ENCODE data around the gene CHRNA1.

Gene CHRNA1

DNA sequence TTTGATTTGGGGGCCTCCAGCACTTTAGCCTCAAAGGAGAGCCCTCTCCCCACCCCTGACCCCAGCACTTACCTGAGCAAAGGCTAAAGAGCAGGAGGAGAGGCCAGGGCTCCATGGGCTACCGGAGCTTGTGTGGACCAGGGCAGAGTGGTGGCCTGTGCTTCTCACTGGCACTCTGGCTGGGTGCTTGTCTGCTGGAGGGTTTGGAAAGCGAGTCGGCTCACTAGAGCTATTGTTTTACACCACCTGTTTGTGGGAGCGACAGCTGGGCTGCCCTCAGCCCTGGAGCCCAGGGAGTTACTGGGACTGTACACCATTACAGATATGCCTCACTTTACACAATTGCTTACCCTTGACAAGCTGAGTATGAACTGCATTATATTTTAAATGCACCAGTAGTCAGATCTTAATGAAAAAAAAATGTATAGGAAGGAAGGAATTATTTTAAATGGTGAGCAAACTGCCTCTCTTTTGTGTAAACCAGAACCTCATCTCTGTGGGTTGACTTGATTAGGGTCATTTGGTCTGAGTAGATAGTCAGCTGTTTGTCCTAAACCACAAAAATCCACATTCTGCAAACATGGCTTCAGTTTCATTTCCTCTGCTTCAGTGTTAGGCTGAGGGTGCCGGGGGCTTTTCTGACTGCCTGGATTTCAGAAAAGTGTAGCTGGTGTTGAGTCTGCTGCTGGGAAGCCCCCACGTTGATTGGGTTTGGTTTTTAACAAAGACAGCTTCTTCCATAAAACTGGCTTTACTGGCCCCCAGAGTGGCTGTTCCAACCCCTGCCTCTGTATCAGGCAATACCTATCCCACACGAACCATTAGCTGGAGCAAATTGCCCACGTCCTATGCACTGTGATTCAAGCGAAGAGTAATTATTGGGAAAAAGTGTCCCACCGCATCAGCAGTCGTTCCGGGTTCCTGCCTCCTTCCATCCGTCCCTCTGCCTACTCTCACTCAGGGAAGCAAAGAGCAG, at the start of gene CHRNA1:
TSS of gene CHRNA1 (minus strand) at position 193 of the 976 bp plus-strand sequence. CDS start at position 115, 78 bp downstream.
- FAIRE-seq, result no peak

DNA sequence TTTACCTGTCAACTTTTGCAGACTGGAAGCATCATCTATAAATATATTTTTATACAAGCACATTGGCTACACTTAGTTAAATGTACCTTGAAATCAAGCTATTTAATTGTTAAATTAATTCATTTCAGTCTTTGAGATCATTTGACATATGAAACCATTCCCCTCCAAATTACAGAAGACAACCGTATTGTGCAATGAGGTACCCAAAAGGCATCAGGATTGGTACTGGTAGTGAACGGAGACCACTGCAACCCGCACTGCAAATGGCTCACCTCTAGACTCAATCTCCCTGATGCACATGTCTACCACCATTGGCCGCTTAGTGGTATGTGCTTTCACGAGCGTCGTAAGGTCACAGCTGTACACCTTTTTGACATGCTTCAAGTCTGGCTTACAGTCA, 47.8 kb upstream of the CHRNA1 start:
- FAIRE-seq, result no peak

DNA sequence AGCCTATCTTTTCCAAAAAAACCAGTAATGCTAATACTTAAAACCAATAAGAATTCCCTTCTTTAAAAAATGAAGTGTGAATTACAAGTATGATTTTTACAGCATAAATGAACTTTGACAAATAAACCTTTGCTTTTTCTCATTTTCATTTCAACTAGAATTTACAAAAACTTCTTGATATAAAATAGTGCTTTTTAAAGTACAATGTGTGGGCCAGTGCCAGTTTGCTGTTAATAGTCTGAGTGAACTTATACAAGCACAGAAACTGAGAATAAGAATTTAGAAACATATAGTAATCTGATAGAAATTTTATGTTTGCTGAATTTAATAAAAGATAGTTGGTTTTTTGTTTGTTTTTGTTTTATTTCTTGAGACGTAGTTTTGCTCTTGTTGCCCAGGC, 43.7 kb upstream of the CHRNA1 start:
- FAIRE-seq, result no peak

DNA sequence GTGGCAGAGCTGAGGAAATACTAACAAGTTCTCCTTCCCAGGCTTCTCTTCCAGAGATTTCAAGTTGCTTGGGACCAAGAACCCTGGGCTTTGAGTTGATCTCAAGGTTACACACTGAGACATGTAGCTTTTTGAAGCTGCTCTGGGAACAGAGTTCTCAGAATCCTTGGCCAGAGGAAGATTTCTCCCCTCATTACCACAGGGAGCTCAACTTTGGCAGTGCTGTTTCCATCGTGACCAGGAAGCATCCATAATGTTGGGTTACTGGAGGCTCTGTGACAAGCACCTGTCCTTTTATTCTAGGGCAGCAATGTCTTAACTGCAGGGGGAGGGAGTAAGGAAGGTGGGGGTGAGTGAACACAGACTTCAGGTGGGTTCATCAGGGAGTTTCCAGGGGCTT, 41.5 kb upstream of the CHRNA1 start:
- no peak for FAIRE-seq

DNA sequence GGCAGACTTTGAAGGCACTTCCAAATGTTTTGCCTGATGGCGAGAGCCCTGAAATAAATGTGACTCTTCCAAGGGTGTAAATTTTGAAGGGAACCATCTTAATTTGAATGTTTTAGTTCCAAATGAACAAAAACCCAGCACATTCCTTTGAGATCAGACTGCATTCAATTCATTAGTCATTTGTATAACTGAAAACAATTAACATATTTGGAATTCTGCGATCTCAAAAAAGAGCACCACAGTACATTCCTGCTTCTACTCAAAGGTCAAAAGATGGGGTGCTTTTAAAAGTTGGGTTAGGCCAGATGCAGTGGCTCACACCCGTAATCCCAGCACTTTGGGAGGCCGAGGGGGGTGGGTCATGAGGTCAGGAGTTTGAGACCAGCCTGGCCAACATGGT, 38.2 kb upstream of the CHRNA1 start:
- no peak for FAIRE-seq

DNA sequence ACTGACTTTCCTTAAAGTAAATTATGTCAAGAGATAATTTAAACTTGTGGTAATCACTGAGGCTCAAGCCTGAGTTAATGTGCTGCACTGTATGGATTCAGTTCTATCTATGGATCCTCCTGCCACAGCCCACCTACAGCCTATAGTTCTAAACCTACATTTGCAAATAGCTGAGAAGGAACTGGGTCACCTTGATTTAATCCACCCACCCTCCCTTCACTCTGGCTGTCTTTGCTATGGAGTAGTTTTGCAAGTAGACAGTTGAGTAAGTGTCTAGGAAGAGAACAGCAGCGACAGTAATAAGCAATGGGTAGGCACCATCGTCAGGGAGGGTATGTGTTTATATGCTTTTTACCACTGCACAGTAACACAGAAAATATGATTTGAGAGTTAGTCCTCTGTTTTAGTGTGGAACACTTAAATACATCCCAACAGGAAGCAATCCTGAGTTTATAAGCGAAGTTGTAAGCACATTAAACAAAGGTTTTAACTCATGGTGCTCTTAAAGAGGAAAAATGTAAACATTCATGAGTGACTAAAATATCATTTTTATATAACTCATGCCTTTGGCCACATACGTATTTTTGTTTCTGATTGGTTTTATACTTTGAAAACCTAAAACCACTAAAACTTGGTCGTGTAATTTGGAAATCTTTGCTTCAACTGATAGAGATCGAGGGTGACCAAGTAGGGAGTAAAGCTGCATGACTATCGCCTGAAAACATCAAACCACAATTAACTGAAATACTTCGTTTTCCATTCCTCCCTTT, 36.3 kb upstream of the CHRNA1 start:
- FAIRE-seq, result no peak

DNA sequence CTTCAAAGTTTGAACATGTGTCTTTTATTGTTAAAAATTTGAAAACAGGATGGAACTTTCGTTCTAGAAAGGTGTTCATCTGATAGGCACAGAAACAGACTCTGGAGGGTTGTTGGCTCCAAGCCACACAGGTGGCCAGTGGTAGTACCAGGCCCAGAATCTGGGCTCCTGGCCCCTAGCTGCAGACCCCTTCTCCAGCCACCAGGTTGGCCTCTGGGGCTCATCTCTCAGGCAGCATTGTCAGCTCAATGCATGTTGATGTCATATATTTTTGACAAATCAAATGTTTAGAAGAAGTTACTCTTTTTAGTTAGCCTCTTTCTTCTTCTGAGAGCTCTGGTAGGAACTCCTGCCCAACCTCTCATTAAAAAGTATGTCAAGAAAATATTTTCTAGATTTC, 34.5 kb upstream of the CHRNA1 start:
- no peak for FAIRE-seq

DNA sequence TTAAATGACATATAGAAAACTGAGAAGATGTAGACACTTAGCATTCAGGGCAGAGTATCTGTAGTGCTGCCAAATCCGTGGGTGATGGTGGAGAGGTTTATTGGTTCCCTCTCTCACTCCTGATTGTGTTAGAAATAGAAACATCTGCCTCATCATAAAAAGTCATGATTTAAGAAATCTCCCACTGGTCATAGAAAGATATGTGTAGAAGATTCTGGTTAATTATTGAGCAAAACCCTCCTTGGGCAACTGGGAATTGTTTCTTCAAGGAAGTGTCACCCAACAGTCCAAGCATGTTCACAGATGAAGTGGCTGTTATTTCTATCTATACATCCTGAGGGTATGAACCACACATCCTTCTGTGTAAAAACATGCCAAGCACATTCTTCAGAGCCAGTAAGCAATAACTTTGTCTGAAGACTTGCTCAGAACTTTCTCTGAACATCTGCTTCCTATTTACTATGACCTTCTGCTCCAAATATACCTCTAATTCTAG, 33.6 kb upstream of the CHRNA1 start:
- FAIRE-seq, result no peak

DNA sequence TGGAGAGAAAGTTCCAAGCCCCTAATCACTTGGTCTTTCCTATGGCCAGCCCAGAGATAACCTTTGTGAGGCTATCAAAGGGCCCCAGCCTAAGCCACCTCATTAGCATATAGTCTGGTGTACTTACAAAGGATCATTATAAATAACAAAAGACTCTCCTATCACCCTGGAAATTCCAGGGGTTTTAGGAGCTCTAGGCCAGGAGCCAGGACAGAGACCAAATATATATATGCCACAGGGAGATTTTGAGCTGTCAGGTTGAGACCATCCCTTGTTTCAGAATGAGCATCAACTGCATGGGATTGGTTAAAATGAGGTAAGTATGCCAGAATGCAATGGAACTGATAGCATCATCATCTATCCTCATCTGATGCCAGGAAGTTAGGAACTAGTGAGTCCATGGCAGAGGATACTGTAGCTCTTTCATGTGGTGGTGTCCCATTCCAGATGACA, 32.1 kb upstream of the CHRNA1 start:
- no peak for FAIRE-seq

DNA sequence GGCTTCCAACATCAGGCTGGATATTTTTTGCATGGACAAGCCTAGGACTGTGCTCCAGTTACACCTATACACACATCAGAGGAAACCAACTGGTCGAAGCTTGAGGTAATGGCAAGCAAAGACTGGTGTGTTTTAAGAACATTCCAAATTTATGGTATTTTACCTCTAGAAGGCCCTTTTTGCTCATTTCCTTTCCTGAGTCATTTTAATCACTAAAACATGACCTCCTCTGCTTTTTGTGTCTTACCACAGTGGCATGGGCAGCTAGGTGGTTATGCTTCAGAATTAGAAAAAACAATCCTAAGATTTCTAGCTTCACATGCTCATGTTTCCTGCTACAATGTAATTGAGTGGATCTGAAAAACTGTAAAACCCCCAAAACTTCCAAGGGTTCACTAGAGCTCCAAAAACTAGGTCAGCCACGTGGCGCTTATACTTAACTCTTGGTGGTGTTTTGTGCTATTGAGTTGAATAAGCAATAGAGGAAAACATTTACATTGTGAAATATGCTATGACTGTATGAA, 30.6 kb upstream of the CHRNA1 start:
- FAIRE-seq, result no peak

DNA sequence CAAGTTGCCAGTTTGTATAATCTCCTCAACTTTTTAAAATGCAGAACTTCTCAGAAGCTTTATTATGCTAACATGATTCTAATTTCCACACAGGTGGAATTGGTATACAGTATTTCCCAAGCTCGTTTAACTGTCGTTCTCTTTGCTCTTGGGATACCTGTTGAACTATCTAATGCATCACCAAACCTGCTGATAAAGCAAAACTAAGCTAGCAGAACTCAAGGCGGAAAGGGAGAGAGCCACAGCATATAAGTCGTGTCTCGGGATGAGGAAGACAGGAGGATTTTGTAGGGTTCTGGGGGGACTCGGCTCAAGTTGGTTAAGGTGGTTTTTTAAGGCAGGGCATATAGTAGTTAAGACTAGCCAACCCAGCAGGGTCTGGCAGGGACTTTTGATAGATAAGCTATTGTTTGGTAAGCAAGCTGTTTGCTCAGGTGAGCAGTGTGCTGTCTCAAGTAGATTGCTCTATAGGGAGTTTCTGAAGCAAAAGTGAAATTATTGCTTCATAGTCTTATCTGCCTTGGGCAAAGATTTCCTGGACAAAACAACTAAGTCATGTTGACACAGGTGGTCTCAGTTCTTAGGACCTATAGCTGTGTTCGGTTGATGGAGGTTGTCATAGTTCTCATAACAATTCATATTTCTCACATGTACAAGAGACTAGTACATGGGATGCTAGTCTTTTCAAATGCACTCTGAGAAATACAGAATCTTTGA, 28.2 kb upstream of the CHRNA1 start:
- FAIRE-seq, result no peak

DNA sequence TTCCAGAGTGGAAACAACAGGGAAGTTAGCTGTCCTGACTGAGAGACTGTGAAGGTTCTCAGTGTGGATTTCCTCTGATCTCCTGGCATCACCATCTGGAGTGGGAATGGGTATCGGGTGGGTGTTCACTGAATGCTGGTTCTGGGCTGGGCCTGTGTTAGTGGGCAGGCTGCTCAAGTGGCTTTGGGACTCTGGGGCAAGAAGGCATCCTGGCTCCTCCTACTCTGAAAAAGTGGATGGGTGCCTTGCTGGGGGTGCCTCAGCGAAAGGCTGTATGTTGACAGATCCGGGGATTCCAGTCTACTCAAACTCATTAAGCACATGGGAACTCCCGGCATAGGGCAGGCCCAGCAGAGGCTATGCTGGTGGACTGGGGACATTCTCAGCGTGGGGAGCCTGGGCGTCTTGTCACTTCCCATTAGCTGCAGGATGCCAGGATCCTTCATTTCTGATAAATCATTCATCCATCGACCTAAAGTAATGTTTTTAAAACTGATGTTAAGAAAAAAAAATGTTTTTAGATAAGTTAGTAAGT, 27.5 kb upstream of the CHRNA1 start:
- FAIRE-seq, result no peak

DNA sequence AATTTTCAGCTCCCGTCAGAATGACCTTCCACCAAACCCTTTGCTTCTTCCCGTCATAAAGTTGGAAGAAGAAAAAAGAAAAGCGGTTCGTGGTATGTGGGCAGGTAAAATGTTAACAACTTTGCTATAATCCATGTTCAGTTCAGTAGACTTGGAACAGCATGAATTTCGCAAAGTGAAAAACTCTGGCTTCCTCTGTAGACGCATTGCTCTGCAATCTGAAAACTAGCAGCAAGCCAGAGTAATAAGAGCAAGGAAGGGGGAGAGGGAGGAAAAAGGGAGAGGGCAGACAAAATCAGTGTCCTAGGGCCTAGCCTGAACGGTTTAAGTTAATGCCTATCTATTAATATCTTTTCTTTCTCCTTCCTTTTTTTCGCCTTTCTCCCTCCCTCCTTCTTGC, 26.7 kb upstream of the CHRNA1 start:
- no peak for FAIRE-seq

DNA sequence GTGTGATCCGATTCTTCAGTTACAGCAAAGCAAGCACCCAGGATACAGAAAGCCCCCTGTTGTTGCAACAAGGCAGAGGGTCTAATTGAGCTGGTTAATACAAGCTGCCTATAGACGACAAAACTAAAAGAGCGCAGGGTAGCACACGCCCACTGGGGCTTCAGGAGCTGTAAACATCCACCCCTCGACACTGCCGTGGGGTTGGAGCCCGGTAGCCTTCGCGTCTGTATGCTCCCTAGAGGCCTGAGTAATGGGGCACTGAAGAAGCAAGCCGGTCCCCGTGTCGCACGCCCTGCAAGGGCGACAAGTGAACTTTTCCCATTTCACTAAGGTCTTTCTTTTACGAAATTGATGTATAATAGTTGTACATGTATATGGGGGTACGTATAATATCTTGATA, 24.7 kb upstream of the CHRNA1 start:
- FAIRE-seq, result no peak

DNA sequence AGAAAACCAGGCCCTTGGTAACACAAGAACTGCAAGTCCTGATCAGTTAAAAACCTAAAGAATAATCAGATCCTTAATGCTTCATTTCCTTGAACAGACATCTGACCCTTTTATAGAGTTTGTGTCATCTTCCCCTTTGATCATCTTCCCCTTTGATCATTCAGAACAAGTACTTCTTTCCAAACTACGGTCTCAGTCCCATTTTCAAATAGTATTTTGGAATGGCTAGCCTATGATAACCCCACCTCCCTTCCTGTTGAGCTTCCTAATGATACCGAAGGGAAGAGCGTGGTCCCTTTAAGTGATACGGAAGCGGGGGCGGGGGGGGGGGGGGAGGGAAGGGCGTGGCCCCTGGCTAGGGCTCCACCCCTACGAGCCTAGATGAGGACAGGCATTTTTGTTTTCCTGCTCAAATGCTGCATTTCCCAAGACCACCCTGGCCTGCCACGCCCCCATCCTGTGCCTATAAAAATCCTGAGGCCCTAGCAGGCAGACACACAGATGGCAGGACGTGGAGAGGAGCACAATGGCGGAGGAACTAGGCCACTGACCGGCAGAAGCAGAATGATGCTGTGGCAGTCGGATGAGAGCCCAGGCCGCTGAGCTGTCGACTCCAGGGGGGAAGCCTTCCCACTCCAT, 24.1 kb upstream of the CHRNA1 start:
- FAIRE-seq, result no peak

DNA sequence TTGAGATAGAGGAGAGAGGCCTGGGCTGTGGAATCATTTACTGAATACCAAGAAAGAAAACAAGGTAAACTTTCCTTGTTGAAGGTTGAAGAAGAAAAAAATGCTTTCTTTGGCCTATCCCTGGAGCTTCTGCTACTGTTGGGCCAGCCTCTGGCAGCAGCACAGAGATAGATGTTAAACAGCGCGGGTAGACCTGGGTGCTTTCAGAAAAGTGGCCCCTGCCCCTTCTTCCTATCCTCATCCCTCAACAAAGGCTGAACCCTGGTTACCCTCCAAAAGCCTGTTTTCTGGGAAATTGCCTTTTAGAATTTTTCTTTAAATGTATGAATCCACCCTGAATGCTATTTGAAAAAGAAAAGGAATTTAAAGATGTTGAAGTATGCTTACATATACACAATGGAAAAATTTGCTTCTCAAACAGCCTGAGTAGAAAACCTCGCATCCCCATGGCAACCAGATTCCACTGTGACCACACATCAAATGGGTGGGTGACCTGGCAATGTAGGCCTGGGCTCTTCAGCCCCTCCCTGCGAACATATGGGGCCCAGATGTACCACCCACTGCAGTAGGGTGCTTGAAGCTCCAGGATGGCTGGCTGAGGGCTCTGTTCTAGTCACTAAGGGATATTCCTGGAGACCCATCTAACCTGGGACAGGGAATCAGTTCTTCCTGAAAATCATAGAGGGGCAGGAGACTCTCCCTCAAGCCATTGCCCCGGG, 23.4 kb upstream of the CHRNA1 start:
- FAIRE-seq, result no peak

DNA sequence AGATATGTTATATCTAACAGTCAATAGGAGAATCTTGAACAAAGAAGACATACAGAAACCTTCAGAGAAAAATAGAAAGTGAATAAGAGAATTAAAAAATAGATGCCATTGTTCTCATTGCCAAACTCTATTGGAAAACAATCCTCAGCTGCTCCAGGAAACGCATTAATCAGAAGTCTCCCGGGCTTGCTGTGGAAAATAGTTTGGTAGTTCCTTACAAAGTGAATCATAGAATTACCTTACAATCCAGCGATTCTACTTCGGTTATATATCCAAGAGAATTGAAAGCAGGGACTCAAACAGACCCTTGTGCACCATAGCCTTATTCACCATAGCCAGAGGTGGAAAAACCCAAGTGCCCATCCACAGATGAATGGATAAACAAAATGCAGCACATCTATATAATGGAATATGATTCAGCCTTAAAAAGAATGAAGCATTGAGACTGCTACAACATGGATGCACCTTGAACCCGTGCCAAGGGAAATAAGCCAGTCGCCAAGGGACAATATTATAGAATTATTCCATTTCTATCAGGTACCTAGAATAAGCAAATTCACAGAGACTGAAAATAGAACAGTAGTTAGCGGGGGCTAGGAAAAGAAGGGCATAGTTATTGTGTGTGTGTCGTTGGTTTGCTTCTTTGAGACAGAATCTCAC, 21.9 kb upstream of the CHRNA1 start:
- FAIRE-seq, result no peak

DNA sequence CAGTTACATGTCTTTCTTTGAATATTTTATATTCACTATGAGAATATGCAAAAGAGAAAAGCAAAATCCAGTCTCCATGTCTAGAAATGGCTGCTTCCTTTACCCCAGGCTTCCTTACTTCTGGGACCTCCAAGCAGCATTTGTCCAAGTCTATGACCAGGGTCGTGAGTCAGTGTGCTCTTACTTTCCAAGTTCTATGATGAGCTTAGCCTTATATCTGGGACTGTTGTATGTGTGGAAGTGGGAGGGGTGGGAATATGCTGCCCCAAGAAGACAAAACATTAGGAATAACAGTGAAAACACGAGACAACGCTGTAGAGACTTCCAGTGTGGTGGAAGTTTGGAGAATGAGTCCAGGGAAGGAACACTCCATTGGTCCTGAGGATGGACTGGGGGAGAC, 21.2 kb upstream of the CHRNA1 start:
- FAIRE-seq, result no peak

DNA sequence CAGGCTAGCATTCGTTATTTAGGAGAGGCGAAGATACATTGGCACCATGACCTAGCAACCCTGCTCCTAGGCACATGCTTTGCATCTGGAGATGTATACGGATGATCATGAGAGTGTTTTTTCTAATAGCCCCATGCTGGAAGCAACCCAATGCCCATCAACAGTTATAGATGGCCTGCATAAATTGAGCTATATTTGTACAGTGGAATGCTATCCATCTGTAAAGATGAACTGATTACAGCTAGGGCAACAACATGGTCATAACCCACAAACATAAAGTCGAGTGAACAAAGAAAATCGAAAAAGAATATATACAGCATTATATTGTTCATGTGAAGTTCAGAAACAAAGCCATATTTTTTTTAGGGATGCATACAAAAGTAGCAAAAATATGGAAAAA, 20.6 kb upstream of the CHRNA1 start:
- FAIRE-seq, result no peak

DNA sequence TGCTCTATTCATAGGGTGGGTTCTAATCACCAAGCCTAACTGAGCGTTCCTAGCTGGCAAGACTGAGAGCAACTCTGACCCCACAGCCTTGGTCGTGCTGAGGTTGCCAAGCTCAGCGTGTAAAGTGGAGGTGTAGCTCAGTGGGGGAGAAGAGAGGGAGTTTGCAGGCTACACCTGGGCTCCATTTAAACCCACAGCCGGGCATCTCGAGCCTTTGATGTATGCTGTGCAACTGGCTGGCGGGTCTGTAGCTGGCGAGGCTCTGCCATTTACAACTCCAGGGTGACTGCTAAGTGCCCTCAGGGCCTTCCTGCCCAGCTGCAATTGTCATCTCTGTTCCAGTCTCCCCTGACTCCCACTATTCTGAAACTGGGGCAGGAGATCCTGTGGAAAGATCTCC, 20.0 kb upstream of the CHRNA1 start:
- no peak for FAIRE-seq

DNA sequence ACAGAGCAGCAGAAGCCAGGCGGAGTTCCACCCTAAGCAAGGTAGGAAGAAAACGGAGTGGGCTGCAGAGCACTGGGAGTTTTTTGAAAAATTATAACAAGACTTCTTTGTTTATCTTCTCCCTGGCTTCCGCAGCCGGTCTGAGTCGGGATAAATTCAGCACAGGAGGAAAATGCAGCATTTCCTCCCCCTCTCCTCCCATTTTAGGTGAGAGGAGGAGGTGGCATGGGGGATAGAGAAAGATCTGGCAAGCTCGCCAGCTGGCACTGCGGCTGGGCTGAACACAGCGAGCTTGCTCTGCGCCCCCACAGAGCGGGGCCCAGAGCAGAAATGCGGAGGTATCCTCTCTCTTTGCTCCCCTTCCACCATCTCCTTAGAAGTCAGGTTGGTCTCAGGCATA, 17.7 kb upstream of the CHRNA1 start:
- no peak for FAIRE-seq
